HEK293 (cell line): ENCODE measurements around the gene FAM89B.
A peak's percentile ranks its signal among the peaks of the same experiment; 100 is the strongest.

Experiments
- CTCF ChIP-seq: fragments of 450-650 bp; formaldehyde crosslinking; IDR thresholded peaks from 2 replicates; pipeline ENCODE4 v1.5.1; 2016; ENCODE audit warnings: missing biosample characterization, missing genetic modification characterization
- SCRT1 ChIP-seq: fragments of 450-650 bp; formaldehyde crosslinking; IDR thresholded peaks from 2 replicates; pipeline ENCODE4 v1.5.1; 2016; ENCODE audit warnings: missing biosample characterization, missing genetic modification characterization, borderline replicate concordance
- ZNF350 ChIP-seq: fragments of 450-650 bp; formaldehyde crosslinking; IDR thresholded peaks from 2 replicates; pipeline ENCODE4 v1.5.0; 2017; ENCODE audit warnings: missing biosample characterization, mild to moderate bottlenecking, missing genetic modification characterization

GRCh38 chr11:65559951-65560537 lies 12.3 kb upstream of the FAM89B start:
- peak; percentile 86 for TF ChIP-seq SCRT1
- no peak for TF ChIP-seq CTCF (tag by site-specific recombination)
- no peak for TF ChIP-seq ZNF350 (tag by site-specific recombination)
